GM10266 (cell line): ENCODE data around the gene SRPX.

ENCODE experiments used
- DNase-seq: peaks from one replicate; pipeline ENCODE4 v3.0.0; 2012; ENCODE audit errors: extremely low spot score
- CTCF ChIP-seq: IDR thresholded peaks from 2 replicates; pipeline ENCODE4 v1.5.1; 2012; ENCODE audit warnings: mild to moderate bottlenecking, low read depth; ENCODE audit not compliant: control insufficient read depth, insufficient read depth; ENCODE audit errors: missing control alignments

SRPX gene

DNA sequence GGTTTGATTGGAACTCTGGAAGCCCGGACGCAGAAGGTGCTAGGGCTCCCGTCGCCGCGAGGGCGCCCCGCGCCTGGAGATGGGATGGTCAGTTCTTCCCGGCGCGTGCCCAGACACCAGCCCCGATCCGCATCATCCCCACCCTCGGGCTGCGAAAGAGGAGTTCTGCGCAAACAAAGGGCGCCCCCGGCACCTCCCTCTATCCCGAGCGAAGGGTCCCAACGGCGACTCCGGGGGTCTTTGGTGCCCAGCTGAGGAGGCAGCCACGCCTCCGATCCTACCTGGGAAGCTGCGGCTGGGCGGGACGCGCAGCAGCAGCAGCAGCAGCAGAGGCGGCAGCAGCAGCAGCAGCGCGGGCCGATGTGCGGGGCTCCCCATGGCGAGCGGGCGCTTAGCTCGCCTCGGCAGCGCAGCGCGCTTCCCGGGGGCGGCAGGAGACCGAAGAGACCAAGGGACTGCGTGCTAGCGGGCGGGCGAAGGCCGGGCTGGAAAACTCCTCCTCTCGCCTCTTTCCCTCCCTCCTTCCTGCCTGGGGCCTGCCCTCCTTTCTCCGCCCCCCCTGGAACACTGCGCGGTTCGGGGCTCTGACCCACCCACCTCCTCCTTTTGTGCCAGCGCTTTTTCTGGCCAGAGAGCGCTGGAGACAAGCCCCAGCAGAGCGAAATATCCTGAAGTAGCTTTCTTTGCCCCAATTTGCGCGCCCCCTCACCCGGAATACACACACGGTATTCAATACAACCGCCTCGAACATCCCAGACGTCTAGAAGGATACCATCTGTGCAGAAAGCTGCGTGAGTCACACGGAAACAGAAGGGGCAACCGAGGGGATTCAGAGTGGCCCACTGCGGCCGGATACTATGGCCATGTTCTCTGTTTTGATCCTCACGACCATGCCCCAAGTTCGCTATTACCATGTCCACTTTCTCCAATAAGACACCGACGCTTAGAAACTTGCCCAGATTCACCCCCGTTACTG lies at the start of gene SRPX:
SRPX (minus strand) TSS at position 457 of the 976 bp plus-strand sequence; CDS start at position 378, 79 bp downstream.
- no peak for DNase-seq
- TF ChIP-seq CTCF = no peak

- no peak for DNase-seq
- TF ChIP-seq CTCF = no peak
These were observed 47.3 kb upstream of the SRPX start for GRCh38 chrX:38268011-38268410.

DNA sequence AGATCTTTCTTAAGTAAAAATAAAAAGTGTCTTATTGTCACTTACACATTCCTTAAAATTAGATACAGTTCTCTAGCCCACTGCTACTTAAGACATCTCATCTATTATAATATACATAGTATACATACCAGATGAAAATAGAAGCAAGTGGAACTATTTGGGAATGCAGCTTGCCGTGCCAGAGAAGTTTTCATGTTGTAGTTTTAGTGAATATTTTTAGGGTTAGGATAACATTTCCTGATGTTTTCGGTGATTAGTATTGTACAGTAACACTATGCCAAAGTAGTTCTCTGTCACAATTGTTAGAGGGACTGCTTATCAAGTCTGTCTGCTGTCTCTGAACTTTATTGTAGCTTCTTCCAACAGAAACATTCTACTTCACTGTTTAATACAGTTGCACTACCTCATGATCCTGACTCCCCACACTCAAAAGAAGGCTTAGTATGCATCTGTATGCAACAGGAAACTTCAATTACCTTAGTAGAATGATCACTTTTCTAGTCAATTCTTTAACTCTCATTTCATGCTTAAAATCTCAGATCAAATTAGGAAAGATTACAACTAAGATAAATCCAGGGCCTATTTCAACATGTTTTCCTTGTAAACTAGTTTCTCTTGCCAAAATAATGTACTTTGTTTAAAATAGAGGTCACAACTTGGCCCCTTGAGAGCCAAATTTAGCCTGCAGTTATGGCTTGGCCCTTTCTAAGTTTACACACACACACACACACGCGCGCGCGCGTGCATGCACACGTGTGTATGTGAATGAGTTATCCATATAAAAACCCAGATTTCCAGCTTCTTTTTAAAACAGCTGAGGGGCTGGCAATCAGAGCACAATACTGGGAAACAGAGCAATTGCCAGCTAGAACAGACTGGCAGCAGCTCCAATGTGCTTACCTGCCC lies 42.3 kb upstream of the SRPX start:
- no peak for TF ChIP-seq CTCF
- DNase-seq = no peak

DNA sequence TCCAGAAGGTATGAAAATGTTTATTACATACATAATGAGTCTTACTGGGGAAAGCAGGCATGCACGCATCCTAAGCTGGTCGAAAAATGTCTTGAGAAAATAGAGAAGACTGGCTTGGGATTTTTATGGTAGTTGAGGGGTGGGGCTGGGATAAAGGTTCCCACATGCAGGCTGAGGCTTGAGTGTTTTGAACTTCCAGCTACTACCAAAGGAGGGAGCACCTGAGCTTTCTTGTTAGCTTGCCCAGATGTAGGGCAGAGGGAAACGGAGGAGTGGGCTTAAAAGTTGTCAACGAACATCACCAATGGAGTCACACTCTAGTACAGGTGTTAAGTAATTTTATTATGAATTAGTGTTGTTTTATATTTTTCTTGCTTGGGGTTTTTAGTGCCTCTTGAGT lies 39.6 kb upstream of the SRPX start:
- DNase-seq = peak; percentile 52
- peak; percentile 54 for TF ChIP-seq CTCF

GRCh38 chrX:38256019-38256418 lies 35.3 kb upstream of the SRPX start:
- TF ChIP-seq CTCF = no peak
- DNase-seq = no peak

DNA sequence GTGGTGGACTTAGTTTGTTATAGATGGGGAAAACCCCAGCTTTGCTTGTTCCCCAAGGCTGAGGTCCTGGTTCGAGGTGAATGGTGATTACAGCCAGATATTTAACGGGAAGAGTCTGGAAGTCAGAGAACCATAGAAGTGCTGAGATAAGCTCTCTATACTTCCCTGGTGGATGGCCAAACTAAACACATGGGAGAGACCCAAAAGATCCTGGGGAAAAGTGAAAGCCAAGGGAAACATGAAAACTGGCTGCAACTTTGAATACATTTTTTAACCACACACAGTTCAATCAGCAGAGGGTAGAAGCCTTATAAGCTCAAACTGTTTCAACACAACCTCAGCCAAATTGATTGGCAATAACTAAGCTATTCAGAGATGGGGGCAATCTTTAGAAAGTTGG lies 29.3 kb upstream of the SRPX start:
- TF ChIP-seq CTCF = no peak
- DNase-seq = no peak
